Type B pancreatic cell (in vitro differentiated cells): Measurements from ENCODE around the gene GDF11. TPM values are rescaled to one million over a fixed set of nuclear protein-coding genes. Genes with fewer than 3 reads are reported as not detected.

Experiments used
- DNase-seq: peaks from one replicate; pipeline ENCODE4 v3.0.0; 2021; ENCODE audit warnings: mixed read lengths; ENCODE audit not compliant: unreplicated experiment; ENCODE audit errors: extremely low spot score
- H3K27ac Mint-ChIP-seq: 2 replicates; pipeline ENCODE4 v1.8.0; 2021; ENCODE audit warnings: mild to moderate bottlenecking, mixed read lengths
- H3K27me3 Mint-ChIP-seq: 2 replicates; pipeline ENCODE4 v1.8.0; 2021; ENCODE audit warnings: mixed read lengths
- H3K36me3 Mint-ChIP-seq: 2 replicates; pipeline ENCODE4 v1.8.0; 2021; ENCODE audit warnings: mixed read lengths
- H3K4me1 Mint-ChIP-seq: one replicate; pipeline ENCODE4 v1.8.0; 2021; ENCODE audit warnings: mixed read lengths; ENCODE audit not compliant: unreplicated experiment
- H3K4me3 Mint-ChIP-seq: 2 replicates; pipeline ENCODE4 v1.8.0; 2021; ENCODE audit warnings: mild to moderate bottlenecking, mixed read lengths
- H3K9me3 Mint-ChIP-seq: 2 replicates; pipeline ENCODE4 v1.8.0; 2021; ENCODE audit warnings: mixed read lengths
- total RNA-seq: library from RNA; stranded (reverse); gene quantifications from 2 replicates; pipeline ENCODE4 v1.2.1, GENCODE V29; 2021; ENCODE audit warnings: low replicate concordance
- TF ChIP-seq, protein P1 (sequence below): fragments of 200-600 bp; sonication (generic); conservative IDR thresholded peaks from 2 replicates; pipeline ENCODE4 v1.5.0; 2021; ENCODE audit warnings: antibody characterized with exemption, mild to moderate bottlenecking

GDF11 gene
- total RNA-seq, 1 donor from 2014 or later, result 40.1 TPM

GRCh38 chr12:55696141-55696540 lies 46.8 kb upstream of the GDF11 start:
- Mint-ChIP-seq H3K4me1 (no peaks in the 10 kb centered on the region), H3K36me3 (peaks cover 2% of the 10 kb centered on the region), H3K27me3 (no peaks in the 10 kb centered on the region), H3K27ac (no peak overlapping the region), H3K9me3 (no peaks in the 10 kb centered on the region), H3K4me3 (no peak overlapping the region)
- TF ChIP-seq, protein P1, sequence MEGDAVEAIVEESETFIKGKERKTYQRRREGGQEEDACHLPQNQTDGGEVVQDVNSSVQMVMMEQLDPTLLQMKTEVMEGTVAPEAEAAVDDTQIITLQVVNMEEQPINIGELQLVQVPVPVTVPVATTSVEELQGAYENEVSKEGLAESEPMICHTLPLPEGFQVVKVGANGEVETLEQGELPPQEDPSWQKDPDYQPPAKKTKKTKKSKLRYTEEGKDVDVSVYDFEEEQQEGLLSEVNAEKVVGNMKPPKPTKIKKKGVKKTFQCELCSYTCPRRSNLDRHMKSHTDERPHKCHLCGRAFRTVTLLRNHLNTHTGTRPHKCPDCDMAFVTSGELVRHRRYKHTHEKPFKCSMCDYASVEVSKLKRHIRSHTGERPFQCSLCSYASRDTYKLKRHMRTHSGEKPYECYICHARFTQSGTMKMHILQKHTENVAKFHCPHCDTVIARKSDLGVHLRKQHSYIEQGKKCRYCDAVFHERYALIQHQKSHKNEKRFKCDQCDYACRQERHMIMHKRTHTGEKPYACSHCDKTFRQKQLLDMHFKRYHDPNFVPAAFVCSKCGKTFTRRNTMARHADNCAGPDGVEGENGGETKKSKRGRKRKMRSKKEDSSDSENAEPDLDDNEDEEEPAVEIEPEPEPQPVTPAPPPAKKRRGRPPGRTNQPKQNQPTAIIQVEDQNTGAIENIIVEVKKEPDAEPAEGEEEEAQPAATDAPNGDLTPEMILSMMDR, result no peak
- no peak for DNase-seq

DNA sequence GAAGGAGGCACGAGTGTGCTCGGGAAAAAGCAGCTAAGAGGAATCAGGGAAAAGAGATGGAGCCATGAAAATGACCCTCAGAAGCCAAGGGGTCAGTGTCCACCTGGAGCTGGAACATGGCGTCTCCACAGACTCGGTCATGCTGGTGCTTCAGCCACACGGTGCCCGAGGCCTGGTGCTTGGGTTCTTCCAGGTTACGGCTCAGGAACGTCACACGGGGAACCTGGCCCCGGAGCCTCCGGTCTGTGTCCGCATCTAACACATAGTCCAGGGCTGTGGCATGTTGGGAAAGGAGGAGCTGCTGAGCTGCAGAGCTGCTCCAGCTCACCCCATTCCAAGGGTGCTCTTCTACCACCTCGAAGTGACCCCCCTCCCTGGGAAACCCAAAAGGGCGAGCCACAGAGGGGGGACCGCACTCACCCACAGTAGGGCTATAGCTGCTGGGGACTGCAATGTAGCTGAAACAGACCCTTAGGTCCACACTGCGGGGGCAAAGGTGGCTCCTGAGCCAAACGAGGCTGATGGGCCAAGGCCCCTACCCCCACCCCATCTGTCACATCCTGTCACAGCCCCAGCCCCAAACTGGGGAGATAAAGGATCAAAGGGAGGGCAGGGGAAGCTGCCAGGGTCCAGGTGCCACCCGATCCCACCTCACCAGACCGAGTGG lies 46.0 kb upstream of the GDF11 start:
- no peaks in the 10 kb centered on the region for H3K4me1 Mint-ChIP-seq
- H3K27ac Mint-ChIP-seq, result no peak overlapping the region
- H3K27me3 Mint-ChIP-seq, result no peaks in the 10 kb centered on the region
- H3K36me3 Mint-ChIP-seq, result no peaks in the 10 kb centered on the region
- H3K4me3 Mint-ChIP-seq, result no peak overlapping the region
- TF ChIP-seq, protein P1, result no peak
- no peaks in the 10 kb centered on the region for H3K9me3 Mint-ChIP-seq
- DNase-seq, result no peak

DNA sequence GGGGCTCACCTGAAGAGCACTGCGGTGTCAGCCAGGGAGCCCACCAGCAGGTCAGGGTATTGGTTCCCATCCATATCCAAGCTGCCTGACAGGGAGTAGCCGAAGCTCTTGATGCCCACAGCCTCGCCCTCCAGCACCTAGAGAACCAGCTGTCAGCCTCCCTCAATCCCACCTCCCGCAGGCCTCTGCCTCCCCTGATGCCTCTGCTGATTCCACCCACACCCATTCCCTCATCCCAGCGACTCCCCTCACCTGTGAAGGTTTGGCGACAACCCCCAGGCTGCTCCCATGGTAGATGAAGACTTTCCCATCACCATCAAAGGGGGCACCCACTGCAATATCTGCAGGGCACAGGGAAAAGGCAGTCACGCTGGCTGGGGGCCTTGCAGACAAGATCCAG lies 45.2 kb upstream of the GDF11 start:
- TF ChIP-seq, protein P1, result no peak
- Mint-ChIP-seq H3K9me3 (no peaks in the 10 kb centered on the region), H3K36me3 (no peaks in the 10 kb centered on the region), H3K27ac (no peak overlapping the region), H3K4me3 (no peak overlapping the region), H3K27me3 (no peaks in the 10 kb centered on the region), H3K4me1 (no peaks in the 10 kb centered on the region)
- no peak for DNase-seq

- Mint-ChIP-seq H3K4me1 (no peaks in the 10 kb centered on the region), H3K4me3 (no peak overlapping the region), H3K27me3 (peaks cover 5% of the 10 kb centered on the region), H3K27ac (no peak overlapping the region), H3K36me3 (no peaks in the 10 kb centered on the region), H3K9me3 (no peaks in the 10 kb centered on the region)
- no peak for DNase-seq
- TF ChIP-seq, protein P1, result no peak
Measured at GRCh38 chr12:55698241-55698955, 44.5 kb upstream of the GDF11 start.

- TF ChIP-seq, protein P1, result no peak
- Mint-ChIP-seq H3K27ac (no peak overlapping the region), H3K4me1 (no peaks in the 10 kb centered on the region), H3K36me3 (no peaks in the 10 kb centered on the region), H3K27me3 (peaks cover 6% of the 10 kb centered on the region), H3K4me3 (no peak overlapping the region), H3K9me3 (no peaks in the 10 kb centered on the region)
- no peak for DNase-seq
Measured at GRCh38 chr12:55698965-55699364, 44.0 kb upstream of the GDF11 start.
